HT1080 (cell line): ENCODE measurements around the gene VCL. TPM values are rescaled to one million over a fixed set of nuclear protein-coding genes. Genes with fewer than 3 reads are reported as not detected.

Experiments
- DNase-seq: peaks from one replicate; pipeline ENCODE4 v3.0.0-alpha.2; 2015; ENCODE audit warnings: low read depth
- total RNA-seq: library from RNA; depleted of rRNA; stranded (reverse); fragments of >200 nt; shearing (Covaris generic); gene quantifications from 2 replicates; pipeline ENCODE4 v1.2.3, GENCODE V29; 2014; rRNA removed

VCL gene
- total RNA-seq, 1 experiment from 2014 or later = 138 TPM

DNA sequence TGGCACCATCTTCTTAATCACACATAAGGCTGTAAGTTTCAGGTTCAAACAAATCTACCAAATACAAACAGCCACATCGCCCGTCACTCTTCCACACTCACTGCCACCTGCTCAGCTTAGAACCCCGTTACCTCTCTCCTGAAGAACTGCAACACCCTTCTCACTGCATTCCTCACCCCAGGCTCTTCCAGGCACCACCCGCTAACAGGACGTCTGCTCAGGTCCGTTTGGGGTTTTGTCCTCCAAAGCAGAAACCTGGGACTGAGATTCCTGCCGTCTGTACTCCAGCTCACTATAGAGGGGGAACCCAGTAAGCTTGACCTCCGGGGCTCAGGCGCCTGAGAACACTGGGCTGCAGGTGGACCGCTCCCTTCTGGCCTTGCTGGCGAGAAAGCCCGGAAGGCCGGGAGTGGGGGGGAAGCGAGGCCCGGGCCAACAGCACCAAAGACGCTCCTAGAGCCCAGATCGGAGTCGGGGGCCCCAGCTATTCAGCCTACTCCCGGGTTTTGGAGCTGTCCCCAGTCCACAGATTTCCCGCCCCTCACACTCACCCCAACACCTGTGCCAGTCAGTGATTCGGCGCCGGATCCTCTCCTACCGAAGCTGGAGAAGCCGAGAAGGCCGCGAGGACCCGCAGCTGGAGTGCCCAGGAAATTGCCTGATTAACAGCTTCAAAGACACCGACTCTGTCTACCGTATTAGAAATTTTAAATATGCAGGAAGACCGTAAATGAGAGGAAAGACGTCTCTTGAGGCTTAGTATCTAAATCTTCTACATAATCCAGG is 152.5 kb downstream of the VCL start, which contains the start of gene AP3M1:
TSS of gene AP3M1 (minus strand) at position 625 of the 786 bp plus-strand sequence. CDS start 12,449 bp downstream, outside the sequence.
- DNase-seq = no peak

- DNase-seq = peak; percentile 96
Measured at GRCh38 chr10:74150990-74151878, 153.3 kb downstream of the VCL start, which contains the start of gene ADK. TSS of gene ADK (plus strand) at chr10:74151221. CDS start at chr10:74151279, 58 bp downstream.

GRCh38 chr10:74151879-74152722 is 154.2 kb downstream of the VCL start:
- no peak for DNase-seq

- peak; percentile 24 for DNase-seq
Measured at GRCh38 chr10:74153123-74153522, 155.2 kb downstream of the VCL start.

DNA sequence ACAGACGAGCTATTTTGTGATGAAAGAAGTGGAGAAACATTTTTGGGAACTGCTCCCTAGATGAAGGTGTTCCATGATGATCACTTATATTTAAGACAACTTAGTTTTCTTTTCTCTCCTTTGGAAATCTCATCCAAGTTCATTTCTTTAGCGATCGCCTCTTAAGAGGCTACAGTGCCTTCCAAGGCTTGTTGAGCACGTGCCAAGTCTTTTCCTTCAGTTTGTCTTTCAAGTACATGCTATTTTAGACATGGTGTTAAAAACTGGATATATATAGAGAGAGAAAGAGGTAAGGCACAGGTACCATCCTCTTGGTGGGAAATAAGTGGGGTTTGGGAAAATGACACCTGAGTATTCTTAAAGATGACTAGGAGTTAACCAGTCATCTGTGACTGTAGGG is 155.8 kb downstream of the VCL start:
- DNase-seq = no peak

- DNase-seq = no peak
Measured at GRCh38 chr10:74156919-74157289, 159.0 kb downstream of the VCL start.

- no peak for DNase-seq
Measured at GRCh38 chr10:74160013-74160412, 162.1 kb downstream of the VCL start.

GRCh38 chr10:74163319-74164068 is 165.6 kb downstream of the VCL start:
- no peak for DNase-seq

DNA sequence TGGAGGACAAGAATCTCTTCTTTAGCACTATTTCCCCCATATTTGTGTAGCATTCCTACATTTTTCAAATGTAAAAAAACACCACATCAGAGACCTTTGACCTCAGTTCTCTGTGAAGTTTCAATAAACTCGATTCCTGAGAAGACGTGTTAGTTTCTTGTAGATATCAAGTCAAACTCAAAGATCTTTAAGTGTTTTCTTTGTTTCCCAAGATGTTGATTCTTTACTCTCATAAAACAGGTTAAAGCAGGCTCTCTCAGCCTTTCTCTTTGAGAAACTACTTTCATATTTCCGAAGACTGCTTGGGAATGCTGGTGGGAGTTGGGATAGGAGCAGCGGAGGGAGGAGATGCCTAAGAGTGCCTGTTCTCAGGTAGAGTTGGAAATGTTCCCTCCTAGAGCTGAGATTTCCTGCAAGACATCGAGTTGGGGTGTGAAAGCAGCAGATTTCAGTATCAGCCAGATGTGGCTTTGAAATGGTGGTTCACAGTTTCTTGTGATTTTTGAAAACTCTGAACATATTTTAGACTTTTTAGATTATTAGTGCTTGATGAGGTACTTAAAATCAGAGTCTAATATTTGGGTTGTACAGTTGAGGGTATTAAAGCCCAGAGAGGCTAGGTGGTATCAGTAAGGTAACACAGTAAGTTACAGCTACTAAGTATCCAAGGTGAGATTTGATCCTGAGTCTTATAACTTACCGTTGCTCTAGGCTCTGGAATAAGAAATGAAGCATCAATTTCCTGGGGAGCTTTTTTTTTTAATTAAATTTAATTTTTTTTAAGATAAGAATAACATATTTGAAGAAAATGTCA is 167.0 kb downstream of the VCL start:
- DNase-seq = no peak

- DNase-seq = peak; percentile 20
Measured at GRCh38 chr10:74165530-74165901, 167.6 kb downstream of the VCL start.

- DNase-seq = no peak
Measured at GRCh38 chr10:74167443-74167842, 169.5 kb downstream of the VCL start.

Other genes with a start within 250 kb of the VCL start
- gene CHCHD1, start 216.1 kb upstream of the VCL start, total RNA-seq = 89.6 and 110 TPM in 2 replicates
- 51.0 and 51.9 TPM in 2 replicates for gene ZSWIM8, start 212.5 kb upstream of the VCL start, total RNA-seq
- gene NDST2, start 186.5 kb upstream of the VCL start, total RNA-seq = 23.1 and 28.7 TPM in 2 replicates
- gene CAMK2G, start 123.6 kb upstream of the VCL start, total RNA-seq = 27.5 and 32.4 TPM in 2 replicates
- 504 and 552 TPM in 2 replicates for gene PLAU, start 87.0 kb upstream of the VCL start, total RNA-seq
- 26.6 and 34.3 TPM in 2 replicates for gene AP3M1, start 152.7 kb downstream of the VCL start, total RNA-seq
- gene ADK, start 153.1 kb downstream of the VCL start, total RNA-seq = 59.2 and 65.2 TPM in 2 replicates